NCI-H2081 treated with DMSO at 0.1 percent for 48 hours (cell line): ENCODE data around the gene CHGA.

Source experiments
- DNase-seq: peaks from one replicate; lab custom pipeline; 2025; lab: John Stamatoyannopoulos, UW

The CHGA gene

DNA sequence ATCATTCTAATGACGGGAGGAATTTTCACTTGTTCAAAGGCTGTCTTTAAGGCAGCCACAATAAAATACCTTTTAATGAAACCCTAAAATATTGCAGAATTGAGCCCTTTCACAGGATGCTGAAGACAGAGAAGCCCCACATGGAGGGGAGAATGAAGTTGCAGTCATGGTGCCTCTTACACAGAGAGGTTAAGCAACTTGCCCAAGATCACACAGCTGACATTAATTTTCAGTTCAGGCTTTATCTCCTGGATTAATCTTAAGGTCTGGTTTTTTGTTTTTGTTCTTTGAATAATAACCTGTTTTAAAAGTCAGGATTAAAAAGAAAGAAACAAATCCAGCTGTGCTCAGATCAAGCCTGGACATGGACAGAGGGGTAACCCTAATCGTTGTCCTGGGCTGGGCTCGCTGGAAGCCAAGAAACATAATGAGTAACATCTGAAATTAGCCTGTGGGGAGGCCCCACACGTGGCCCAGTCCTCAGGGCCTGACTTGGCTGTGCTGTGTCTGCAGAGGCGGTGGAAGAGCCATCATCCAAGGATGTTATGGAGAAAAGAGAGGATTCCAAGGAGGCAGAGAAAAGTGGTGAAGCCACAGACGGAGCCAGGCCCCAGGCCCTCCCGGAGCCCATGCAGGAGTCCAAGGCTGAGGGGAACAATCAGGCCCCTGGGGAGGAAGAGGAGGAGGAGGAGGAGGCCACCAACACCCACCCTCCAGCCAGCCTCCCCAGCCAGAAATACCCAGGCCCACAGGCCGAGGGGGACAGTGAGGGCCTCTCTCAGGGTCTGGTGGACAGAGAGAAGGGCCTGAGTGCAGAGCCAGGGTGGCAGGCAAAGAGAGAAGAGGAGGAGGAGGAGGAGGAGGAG is 8.0 kb downstream of the CHGA start:
- DNase-seq: no peak

DNA sequence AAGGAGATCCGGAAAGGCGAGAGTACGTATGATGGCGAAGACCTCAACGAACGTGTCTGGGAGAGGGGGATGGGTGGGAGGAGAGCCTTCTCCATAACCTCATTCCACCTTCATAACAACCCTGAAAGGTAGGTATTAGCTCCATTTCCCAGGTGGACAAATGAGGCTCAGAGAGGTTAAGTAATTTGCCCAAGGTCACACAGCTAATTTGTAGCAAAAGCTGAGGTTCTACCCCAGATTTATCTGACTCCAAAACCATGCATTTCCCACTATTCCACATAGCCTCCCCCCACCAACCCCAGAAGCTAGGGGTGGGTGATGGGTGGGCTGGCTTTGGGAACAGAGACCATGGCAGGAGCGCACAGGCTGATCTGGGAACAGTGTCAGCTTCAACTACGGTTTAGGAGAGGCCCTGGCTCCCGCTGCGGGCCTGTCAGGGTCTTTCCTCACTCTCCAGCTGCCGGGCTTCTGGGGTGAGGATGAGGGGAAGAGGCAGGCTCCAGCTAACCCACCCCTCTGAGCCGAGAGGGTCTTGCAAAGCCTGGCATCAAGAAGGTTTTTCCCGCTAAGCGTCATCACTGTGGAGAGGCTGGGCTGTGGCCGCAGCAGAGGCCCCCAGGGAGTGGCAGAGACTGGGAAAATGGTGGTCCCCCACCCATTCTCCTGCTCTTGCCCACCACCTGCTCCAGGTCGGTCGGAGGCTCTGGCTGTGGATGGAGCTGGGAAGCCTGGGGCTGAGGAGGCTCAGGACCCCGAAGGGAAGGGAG is 8.9 kb downstream of the CHGA start:
- DNase-seq: no peak

DNA sequence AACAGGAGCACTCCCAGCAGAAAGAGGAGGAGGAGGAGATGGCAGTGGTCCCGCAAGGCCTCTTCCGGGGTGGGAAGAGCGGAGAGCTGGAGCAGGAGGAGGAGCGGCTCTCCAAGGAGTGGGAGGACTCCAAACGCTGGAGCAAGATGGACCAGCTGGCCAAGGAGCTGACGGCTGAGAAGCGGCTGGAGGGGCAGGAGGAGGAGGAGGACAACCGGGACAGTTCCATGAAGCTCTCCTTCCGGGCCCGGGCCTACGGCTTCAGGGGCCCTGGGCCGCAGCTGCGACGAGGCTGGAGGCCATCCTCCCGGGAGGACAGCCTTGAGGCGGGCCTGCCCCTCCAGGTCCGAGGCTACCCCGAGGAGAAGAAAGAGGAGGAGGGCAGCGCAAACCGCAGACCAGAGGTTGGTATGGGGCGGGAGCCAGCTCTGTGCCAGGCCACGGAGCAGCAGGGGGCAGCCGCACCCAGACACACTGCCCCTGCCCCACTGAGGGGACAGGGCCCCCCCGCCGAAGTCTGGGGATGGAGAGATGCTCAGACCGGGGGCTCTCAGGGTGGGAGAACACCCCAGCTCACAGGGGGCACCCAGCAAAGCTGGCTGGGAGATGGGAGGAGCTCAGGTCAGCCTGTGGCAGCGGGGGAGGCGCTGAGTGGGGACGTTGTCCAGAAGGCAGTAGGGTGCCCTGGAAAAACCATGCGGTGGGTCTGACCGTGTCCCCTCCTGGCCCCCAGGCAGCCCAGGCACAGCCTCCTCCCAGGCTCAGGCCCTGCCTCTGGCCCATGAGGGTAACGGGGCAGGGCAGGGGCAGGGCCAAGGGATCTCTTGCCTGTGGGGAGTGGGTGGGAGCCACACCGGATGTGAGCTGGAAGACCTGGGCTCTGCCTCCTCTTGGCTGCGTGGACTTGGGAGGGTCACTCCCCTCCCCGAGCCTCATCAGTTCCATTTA is 9.8 kb downstream of the CHGA start:
- no peak for DNase-seq

DNA sequence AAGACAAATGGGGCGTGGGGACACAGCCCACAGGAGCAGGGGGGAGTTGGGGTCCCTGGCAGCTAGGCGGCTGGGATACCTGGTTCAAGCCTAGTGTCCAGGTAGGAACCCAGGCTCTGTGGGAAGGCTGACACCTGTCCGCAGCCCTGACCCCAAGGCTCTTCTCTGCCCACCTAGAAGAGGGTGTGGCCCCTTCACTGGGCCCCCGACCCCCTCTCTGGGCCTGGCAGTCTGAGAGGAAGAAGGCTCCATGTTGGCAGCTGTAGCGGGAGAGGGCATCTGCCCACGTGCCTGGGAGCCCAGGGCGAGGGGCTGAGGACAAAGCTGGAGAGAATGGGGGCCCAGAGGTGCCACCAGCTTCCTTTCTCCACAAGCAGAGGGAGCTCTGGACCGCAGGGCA is 10.5 kb downstream of the CHGA start:
- DNase-seq: no peak

DNA sequence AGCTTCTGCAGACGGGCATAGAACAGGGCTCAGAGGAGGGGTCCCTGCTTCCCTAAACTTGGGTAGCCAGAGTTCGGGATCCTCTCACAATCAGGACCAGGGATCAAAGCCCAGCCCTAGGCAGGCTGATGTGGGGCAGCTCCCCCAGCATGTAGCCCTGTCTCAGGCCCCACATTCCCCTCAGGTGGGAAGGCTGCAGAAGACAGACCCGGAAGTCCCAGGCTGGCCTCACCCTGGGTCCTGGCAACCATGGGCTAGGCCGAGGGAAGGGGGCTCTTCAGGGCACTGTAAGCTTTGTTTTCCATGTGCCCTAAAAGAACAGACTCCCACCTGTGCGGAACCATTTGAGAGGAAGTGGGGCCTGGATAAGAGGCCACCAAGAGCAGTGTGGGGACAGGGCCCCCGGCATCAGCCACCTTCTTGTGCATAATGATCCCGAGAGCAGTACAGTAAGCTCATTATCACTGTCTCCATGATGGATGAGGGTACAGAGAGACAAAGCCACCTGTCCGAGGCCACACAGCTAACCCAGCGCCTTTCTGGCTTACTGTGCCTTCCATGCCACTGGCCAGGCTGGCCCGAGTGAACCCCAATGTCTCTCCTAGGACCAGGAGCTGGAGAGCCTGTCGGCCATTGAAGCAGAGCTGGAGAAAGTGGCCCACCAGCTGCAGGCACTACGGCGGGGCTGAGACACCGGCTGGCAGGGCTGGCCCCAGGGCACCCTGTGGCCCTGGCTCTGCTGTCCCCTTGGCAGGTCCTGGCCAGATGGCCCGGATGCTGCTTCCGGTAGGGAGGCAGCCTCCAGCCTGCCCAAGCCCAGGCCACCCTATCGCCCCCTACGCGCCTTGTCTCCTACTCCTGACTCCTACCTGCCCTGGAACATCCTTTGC is 11.5 kb downstream of the CHGA start:
- no peak for DNase-seq

DNA sequence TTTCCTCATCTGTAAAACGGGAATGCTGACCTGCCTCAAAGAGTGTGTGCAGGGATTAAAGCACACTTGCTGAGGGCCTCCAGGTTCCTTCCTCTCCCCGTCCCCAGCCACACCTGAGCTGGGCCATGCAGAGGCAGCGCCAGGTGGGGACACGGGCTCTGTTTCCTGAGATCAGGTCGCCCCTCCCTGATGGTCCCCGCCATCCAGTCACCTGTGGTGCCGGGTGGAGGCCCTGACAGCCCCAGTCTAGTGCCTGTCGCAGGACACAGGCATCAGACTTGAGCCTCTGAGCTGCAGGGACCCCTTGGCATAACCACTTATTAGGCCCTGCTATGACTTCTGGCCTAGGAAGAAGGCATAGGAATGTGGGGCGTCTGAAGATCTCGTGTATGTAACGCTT is 12.5 kb downstream of the CHGA start:
- DNase-seq: no peak

DNA sequence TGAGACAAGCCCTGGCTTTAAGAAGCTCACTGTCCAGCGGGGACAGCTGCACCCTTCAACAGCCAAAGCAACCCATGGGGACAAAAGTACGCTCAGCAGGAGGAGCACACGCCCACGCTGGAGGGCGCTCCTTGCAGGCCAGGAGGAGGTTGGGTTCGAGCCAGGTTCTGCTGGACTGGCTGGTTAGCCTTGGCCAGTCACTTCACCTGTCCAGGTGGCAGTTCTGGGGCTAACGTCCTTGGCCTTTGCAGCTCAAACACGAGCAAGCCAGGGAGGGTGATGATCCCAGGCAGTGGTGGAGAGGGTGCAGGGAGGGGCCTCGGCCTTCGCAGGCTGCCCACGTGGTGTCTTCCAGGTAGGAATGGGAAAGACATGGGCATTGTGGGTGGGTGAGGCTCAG is 13.1 kb downstream of the CHGA start:
- no peak for DNase-seq

DNA sequence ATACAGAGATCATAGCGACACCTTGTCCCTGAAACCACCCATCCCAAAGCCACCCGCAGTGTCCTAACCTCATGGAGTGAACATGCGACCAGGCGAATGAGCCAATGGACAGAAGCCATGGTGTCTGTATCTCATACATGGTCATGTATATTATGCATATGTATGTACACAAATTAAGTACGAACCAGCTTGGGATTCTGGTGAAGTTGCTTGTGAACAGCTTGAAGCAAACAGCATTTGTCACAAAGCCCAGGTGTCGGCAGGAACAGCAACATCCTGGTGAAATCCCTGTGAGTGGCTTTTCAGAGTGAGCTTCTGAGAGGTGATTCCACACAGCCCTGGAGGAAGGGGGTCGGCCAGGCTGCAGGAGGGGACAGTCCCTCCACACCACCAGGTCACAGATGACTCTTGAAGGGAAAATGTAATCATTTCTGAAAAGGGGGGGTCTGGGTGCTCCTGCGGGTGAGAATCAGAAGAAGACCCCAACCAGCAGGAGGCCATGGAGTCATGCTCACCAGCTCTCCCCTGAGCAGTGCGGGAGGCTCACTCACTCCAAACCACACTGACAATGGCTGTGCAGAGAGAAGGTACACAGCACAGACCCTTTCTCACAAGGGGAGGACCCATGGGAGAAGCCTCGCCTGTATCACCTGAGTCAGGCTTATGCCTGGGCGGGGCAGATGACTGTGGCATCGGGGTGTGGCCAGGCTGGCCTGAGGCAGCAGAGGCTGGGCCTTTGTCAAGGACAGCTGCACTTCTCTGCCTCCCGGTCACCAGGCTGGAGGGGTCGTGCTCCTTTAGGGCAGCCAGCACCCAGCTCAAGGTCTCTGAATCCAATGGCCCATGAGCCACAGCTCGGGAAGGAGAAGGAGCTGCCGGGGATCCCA is 14.3 kb downstream of the CHGA start:
- DNase-seq: no peak

DNA sequence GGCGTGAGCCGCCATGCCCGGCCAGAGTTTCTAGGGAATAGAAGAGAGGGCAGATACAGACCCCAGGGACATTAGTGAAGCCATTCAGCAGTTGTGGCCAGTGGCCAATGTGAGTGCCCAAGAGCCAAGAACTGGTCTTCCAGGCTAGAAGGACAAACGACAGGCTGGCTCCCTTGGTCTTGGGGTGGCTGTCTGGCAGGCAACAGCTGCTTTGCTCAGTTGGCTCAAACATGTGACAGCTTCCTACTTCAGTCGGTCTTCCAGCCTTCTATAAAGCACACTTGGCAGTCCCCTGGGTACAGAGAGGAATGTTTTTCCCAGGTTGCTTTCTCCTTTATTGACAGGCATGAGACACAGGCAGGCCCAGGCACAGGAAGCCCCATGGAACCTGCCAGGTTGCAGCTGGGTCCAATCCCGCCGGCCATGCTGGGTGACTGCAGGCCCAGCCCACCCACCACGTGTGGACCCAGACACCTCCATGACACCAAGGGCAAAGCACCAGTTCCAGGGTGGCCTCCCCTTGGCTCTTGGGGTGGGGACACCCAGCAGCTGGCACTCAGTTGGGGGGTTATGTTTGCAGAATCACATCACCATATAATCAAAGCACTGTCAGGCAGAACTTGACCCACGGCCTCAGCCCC is 15.4 kb downstream of the CHGA start:
- no peak for DNase-seq

DNA sequence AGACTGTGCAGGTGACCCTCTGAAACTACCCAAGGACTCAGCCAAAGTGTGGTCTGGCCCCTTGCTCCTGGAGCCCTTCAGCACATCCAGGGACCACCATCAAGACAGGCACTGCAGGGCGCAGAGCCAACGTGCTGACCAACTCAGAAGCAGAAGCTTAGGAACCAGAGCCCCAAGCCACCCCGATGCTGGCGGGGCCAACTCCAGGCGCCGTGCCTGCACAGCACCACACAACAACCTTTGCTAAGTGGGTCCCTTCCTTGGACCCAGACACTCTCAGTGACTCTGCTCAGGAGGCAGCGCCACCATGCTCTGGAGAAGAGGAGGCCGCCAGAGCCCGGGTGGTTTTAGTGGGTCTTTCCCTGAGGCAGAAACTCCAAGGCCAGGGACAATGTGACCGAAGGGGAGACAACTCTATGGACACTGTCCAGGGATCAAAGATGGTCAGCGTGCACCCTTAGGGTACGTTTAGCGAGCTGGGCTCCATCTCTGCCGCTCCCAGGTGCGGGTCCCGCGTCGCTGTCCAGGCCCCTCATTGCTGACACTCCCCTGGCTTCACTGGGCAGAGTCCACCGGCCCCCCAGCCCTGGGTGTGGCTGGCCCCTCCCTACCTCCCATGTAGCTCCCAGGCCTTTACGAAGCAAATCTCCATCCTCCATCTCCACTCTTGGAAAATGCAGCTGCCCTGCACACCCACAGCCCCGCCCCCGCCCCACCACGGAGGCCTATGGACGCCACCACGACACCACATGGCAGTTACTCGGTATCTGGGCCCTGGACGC is 16.1 kb downstream of the CHGA start:
- no peak for DNase-seq

DNA sequence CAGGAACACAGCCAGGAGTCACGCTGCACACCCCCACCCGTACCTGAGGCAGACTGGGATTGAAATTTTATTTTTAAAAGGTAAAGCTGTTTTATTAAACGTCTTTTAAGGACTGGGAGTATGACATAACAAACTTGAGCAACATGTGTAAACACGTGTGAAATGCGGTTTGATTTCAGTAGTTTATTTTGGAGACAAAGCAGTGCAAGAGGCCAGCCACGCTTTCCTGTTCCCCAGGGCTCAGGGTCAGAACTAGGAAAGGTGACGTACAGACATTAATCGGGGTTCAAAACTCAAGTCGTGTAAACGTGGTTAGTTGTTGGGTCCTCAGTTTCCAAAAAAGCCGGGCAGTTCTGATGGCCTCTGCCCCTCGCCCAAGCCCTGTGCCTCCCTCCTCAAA is 16.7 kb downstream of the CHGA start:
- DNase-seq: no peak

DNA sequence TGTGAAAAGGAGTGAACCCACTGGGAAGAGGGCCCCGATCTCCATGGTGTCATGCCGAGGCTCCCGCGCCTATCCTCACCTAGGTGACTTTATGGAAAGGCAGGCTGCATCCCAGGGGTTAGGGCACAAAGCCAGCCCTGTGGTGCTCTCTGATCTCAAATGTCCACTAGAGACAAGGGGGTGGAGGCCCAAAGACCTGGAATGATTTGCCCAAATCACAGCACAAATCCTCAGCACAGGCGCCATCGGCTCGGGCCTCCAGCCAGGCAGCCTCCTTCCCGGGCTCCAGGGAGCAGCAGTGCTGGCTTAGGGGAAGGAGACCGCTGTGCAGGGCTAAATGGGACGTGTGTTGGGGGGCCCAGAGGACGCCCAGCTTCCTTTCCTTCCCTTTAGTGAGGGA is 17.6 kb downstream of the CHGA start:
- no peak for DNase-seq

DNA sequence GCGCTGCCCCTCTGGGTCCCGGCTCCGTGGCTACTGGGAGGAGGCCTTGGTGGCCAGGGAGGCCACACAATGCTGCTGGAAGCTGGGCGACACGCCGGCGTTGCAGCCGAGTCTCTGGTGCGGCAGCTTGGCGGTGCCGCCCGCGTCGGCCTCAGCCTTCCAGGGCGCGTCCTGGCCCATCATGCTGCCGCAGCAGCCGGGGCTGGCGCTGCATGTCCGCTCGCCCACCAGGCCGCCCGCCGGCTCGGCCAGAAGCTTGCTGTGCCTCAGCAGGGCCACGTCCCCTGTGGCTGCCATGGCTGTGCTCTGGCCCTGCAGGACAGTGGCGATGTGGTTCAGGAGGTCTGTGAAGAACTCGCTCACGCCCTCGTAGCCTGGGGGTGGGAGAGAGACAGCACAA is 18.6 kb downstream of the CHGA start:
- DNase-seq: no peak

DNA sequence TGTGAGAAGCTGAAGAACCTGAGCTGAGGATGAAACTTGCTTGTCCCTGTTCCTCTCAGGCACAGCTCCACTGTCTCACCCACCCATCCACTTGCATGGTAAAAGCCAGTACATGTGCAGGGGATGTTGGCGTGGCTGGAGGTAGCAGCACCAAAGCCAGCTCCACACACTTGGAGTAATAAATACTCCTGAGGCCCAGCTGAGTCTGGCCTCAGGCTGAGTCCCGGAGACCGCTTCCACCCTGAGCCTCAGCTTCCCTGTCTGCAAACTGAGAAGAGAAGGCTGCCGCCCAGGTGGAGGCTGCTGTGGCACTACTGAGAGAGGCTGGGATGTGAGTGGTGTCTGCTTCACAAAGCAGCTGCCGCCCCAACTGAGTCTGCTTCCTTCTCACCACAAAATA is 19.2 kb downstream of the CHGA start:
- DNase-seq: no peak

DNA sequence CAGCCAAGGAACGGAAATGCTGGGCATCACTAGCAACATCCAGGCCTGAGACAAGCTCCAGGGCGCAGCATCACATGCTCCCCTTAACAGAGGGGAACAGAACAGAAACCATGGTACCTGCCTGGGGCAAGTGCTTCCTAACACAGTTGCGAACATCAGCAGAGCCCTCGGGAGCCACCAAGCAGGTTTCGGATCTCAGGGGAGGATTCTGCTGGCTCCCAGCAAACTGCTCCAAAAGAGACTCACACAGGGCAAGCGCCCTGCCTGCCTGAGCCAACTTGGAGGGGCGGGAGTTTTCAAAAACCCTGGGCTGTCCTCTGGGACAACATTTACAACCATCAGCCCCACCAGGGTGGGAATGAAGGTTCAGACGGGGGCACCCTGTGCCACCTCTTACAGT is 19.6 kb downstream of the CHGA start:
- no peak for DNase-seq

DNA sequence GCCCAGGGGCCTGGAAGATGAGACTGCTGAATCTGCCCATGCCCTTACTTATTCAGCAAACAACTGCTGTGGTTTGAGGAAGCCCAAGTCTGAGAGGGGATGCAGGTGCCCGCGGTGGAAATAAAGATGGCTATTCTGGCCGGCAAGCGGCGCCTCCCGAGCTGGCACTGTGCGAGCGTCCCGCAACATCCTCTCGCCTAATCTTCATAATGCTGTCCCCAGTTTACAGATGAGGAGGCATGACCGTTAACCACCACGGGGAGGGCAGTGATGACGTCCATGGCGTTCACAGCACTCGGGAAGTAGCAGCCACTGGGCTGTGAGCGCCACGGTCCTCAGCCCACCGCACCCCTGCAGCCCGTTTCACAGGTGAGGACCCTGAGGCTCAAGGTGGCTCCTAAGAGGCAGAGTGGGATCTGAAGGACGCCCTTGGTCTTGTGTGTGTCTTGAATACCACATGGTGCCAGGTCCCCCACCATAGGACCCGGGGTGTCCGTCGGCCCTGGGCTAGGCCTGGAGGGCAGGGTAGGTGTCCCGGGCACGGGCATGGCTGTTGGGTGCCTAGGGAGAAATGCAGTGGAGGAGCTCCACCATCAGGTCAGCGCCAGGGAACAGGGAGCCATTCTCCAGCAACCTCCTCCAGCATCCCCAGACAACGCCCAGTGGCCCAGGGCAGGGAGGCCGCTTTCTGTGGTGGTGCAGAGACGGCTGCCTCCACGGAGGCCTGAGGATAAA is 20.2 kb downstream of the CHGA start:
- DNase-seq: no peak

DNA sequence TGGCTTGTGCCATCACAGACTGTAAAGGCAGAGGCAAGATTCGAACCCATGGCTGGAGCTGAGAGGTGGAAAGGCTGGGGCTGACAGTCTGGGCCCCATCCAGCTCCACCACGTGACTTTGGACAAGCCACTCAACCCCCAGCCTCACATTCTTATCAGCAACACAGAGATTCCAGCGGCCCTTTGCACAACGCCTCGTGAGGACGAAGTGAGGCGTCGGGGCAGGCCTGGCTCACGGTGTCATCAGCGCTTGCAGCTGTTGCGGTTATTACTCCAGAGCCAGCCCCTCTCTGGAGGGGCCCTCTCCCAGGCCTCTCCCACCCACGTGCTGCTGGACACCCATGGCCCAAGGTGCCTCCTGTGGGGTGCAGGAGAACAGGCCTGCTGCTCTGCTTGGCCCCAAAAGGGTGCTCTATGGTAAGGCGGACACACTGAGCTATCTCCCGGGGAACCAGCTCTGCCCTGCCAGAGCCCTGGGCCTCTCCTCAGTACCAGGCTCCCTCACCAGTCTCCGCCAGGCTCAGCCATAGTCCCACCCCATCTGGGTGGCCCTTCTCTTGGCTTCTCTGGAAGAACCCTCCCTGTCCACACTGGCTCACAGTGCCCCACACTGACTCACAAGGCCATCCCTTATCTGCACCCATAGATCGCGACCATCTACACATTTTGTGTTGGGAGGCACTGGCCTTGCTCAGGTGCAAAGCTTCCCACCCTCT is 21.1 kb downstream of the CHGA start:
- DNase-seq: no peak

DNA sequence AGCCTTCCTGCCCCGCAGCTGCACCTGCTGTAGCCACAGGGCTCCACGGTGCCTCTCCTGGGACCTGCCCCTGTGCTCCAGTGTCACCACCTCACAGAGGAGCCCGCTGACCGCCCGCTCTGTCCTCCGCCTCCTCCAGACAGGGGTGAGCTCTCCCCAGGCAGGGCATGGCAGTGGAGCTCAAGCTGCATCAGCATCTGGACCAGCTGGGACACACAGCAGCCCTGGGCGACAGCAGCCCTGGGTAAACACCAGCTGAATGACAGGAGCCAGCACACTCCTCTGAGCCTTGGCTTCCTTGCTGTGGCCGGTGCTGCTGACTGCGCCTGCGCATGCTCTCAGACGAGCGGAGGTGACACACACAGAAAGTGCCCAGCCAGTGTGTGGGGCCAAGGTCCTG is 22.0 kb downstream of the CHGA start:
- DNase-seq: no peak
